Fibroblast of lung (primary cell): Measurements from ENCODE around the gene CLN5. TPM values are rescaled to one million over a fixed set of nuclear protein-coding genes. Genes with fewer than 3 reads are reported as not detected.

Experiments used
- DNase-seq, 2 donors: peaks; one replicate each; pipeline versions ENCODE4 v3.0.0 to v3.0.0-alpha.2; 2010; ENCODE audit warnings: low read depth in 2 of 2
- H2AFZ ChIP-seq: 2 replicates; pipeline ENCODE4 v1.5.1; 2012; ENCODE audit warnings: low read length, control low read depth, inconsistent platforms
- H3K27ac ChIP-seq: 2 replicates; pipeline ENCODE4 v1.5.1; 2011; ENCODE audit warnings: low read length, control low read depth; ENCODE audit not compliant: insufficient read depth
- H3K27me3 ChIP-seq: 2 replicates; pipeline ENCODE4 v1.5.1; 2011; ENCODE audit warnings: mild to moderate bottlenecking, low read length; ENCODE audit not compliant: control insufficient read depth, insufficient read depth
- H3K36me3 ChIP-seq: 2 replicates; pipeline ENCODE4 v1.5.1; 2011; ENCODE audit warnings: low read length; ENCODE audit not compliant: control insufficient read depth, insufficient read depth
- H3K4me1 ChIP-seq: 2 replicates; pipeline ENCODE4 v1.5.1; 2011; ENCODE audit warnings: low read length; ENCODE audit not compliant: control insufficient read depth, insufficient read depth; ENCODE audit errors: extremely low read depth
- H3K4me2 ChIP-seq: 2 replicates; pipeline ENCODE4 v1.5.1; 2011; ENCODE audit warnings: low read length, control low read depth; ENCODE audit not compliant: insufficient read depth; ENCODE audit errors: extremely low read depth
- H3K4me3 ChIP-seq, 4 experiments: fragments of 200-600 bp in 1 of 4; sonication (generic) in 1 of 4; replicated peaks in 1 of 4; 2 replicates each; pipeline ENCODE4 v1.5.1; 2011 to 2016; ENCODE audit warnings: low read length in 4 of 4, low read depth in 3 of 4, mild to moderate bottlenecking in 3 of 4, control low read depth in 2 of 4, inconsistent platforms in 1 of 4, mixed read lengths in 1 of 4; ENCODE audit not compliant: insufficient read depth in 1 of 4; ENCODE audit errors: control extremely low read depth in 1 of 4
- H3K79me2 ChIP-seq: 2 replicates; pipeline ENCODE4 v1.5.1; 2012; ENCODE audit warnings: mild to moderate bottlenecking, low read length, inconsistent platforms; ENCODE audit not compliant: control insufficient read depth, insufficient read depth
- H3K9ac ChIP-seq: 2 replicates; pipeline ENCODE4 v1.5.1; 2011; ENCODE audit warnings: mild to moderate bottlenecking, low read length, control low read depth; ENCODE audit not compliant: insufficient read depth
- H3K9me3 ChIP-seq: 2 replicates; pipeline ENCODE4 v1.5.1; 2012; ENCODE audit warnings: low read depth, low read length; ENCODE audit not compliant: control insufficient read depth, insufficient read depth
- H4K20me1 ChIP-seq: 2 replicates; pipeline ENCODE4 v1.5.1; 2011; ENCODE audit warnings: low read length; ENCODE audit not compliant: control insufficient read depth, insufficient read depth; ENCODE audit errors: extremely low read depth
- CTCF ChIP-seq, 2 donors: IDR thresholded peaks in 1 of 2; conservative IDR thresholded peaks in 1 of 2; 1 replicate in 1 of 2; 2 replicates in 1 of 2; pipeline ENCODE4 v1.5.1; 2011 to 2012; ENCODE audit warnings: low read length in 2 of 2, control low read depth in 1 of 2, inconsistent platforms in 1 of 2, low read depth in 1 of 2, mild to moderate bottlenecking in 1 of 2
- EZH2 ChIP-seq: IDR thresholded peaks from 2 replicates; pipeline ENCODE4 v1.5.1; 2012; ENCODE audit warnings: low read length, control low read depth, mild to moderate bottlenecking; ENCODE audit errors: missing control alignments
- polyA plus RNA-seq, 2 donors: library from polyadenylated mRNA; depleted of rRNA in 1 of 2; stranded (reverse) in 1 of 2; unstranded in 1 of 2; fragments of >200 nt; gene quantifications; 2 replicates each; pipeline ENCODE4 v1.2.1, GENCODE V29; 2011 to 2012; ENCODE audit warnings: missing spikeins in 1 of 2
- total RNA-seq: library from RNA; depleted of rRNA; stranded (reverse); fragments of >200 nt; gene quantifications from 2 replicates; pipeline ENCODE4 v1.2.1, GENCODE V29; 2014

CLN5 gene
- total and polyA plus RNA-seq, 2 donors (not counting 1 experiment from before 2014, with no cell fraction given): 30.0 to 37.8 TPM

- H3K9me3 ChIP-seq: no peaks in the 10 kb centered on the region
- peaks cover 6% of the 10 kb centered on the region for H3K27me3 ChIP-seq
- H3K4me3 ChIP-seq: no peak overlapping the region
- H3K36me3 ChIP-seq: no peaks in the 10 kb centered on the region
- no peak overlapping the region for H3K9ac ChIP-seq
- no peak for DNase-seq
- no peak overlapping the region for H2AFZ ChIP-seq
- no peak overlapping the region for H3K4me2 ChIP-seq
- H4K20me1 ChIP-seq: no peaks in the 10 kb centered on the region
- H3K4me1 ChIP-seq: no peaks in the 10 kb centered on the region
- H3K27ac ChIP-seq: no peak overlapping the region
- TF ChIP-seq EZH2: no peak
- TF ChIP-seq CTCF (conservative IDR thresholded peaks at IDR 0.05 in 1 of 2, IDR thresholded peaks at IDR 0.05 in 1 of 2; ENCODE audit: low read depth in 1 of 2, low read length in 2 of 2): no peak
- no peaks in the 10 kb centered on the region for H3K79me2 ChIP-seq
These were observed 9.8 kb upstream of the CLN5 start for GRCh38 chr13:76982061-76982460.

GRCh38 chr13:76983676-76984075 is 8.2 kb upstream of the CLN5 start:
- Histone ChIP-seq H4K20me1 (no peaks in the 10 kb centered on the region), H3K27ac (no peak overlapping the region), H3K9ac (no peak overlapping the region), H3K79me2 (no peaks in the 10 kb centered on the region), H3K9me3 (no peaks in the 10 kb centered on the region), H3K4me3 (no peak overlapping the region), H2AFZ (no peak overlapping the region), H3K27me3 (peaks cover 6% of the 10 kb centered on the region), H3K36me3 (no peaks in the 10 kb centered on the region), H3K4me1 (no peaks in the 10 kb centered on the region), H3K4me2 (no peak overlapping the region)
- DNase-seq: no peak
- no peak for TF ChIP-seq CTCF (conservative IDR thresholded peaks at IDR 0.05 in 1 of 2, IDR thresholded peaks at IDR 0.05 in 1 of 2; ENCODE audit: low read depth in 1 of 2, low read length in 2 of 2)

GRCh38 chr13:76991432-76991795 is 467 bp upstream of the CLN5 start:
- peak overlapping the region; percentile 71 for H2AFZ ChIP-seq

More at GRCh38 chr13:76991432-76991795, 467 bp upstream of the CLN5 start:
- Histone ChIP-seq H3K27ac (peak overlapping the region; percentile 88), H3K9me3 (no peaks in the 10 kb centered on the region), H4K20me1 (no peaks in the 10 kb centered on the region), H3K36me3 (no peaks in the 10 kb centered on the region), H3K4me1 (no peaks in the 10 kb centered on the region), H3K4me3 (peak overlapping the region; percentile 63 to 94 (median 85)), H3K9ac (peak overlapping the region; percentile 88), H3K27me3 (no peaks in the 10 kb centered on the region), H3K4me2 (peak overlapping the region; percentile 69), H3K79me2 (peaks cover 6% of the 10 kb centered on the region)
- no peak for TF ChIP-seq EZH2
- peak in 1 of 2 donors; percentile 8 for DNase-seq
